ENCODE measurements around the gene PTGDR2.

The PTGDR2 gene

DNA sequence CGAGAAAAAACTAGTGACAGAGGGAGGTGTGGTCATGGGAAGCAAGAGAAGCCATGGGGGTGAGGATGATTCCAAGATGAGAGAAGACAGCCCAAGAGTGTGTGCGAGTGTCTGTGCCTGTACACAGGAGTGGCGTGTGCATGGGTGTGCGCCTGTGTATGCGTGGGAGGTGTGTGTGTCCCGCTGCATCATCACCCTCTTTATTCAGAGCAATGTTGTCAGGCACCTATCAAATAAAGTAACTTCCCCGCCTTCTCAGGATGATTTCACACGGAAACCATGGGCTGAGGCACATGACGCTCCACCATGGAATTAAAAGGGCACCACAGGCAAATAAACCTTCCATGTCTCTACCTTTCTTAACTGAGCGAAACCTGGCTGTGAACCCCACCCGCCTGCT is 46.1 kb downstream of the PTGDR2 start:
- DNase-seq (ENCODE audit: low spot score): no peak

DNA sequence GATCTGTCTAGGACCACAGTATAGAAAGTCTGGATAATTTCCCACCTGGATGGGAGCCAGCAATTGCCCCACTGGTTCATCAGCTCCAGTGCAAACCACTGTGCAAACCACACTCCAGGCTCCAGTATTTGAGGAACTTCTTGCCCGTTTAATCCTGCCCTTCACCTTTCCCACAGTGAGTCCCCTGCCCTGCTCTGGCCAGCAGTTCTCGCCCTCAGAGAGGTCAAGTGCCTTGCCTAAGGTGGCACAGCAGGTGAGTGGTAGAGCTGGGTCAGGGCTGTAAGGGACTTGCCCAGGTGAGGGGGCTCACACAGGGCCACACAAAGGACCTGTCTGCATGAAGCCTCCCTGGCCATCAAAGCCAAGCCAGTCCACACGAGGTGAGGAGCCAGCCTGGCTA is 46.5 kb downstream of the PTGDR2 start:
- no peak for DNase-seq (ENCODE audit: low spot score)

DNA sequence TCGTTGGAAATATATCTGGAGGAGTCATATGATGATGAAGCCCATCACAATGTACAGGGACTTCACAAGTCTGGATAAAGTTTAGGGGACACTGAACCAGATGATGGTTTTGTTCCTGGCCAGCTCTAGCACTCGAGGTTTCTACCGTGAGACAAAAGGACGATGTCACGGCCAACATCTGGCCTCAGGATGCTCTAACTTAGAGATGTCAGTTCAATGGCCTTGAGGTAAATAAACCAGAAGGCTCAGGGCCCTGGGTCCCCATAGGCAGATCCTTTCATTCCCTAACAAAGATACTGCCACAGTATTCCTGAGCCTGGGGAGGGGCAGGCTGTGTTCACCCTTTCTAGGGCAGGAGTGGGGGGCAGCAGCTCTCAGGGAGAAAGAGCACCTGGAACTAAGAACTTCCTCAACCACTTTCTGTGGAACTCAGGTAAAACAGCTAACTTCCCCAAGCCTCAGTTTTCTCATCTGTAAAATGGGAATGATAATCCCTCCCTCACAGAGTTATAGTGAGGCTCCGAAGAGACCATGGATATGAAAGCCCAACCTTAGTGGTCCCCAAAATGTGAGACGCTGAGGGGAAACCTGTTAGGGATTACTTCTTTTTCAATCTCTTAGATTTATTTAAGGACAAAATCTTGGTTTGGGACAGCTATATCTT is 52.3 kb downstream of the PTGDR2 start:
- no peak for DNase-seq (ENCODE audit: low spot score)

DNA sequence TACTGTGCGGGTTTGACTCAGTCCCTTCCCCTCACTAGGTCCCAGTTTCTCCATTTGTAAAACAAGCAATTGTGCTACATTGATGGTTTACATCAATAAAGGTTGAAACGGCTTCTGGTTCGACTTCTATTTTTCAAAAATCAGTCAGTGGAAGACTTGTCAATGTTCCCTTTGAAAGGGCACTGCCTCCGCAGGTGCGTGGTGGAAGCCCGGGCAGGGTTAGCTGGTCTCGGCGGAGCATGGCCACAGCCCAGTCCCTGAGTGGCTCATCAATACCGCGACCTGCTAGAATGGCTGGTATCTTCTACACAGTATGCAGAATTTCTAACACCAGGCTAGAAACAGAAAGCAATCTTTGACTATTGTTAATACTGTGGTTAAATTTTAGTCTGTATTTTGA is 54.6 kb downstream of the PTGDR2 start:
- DNase-seq (ENCODE audit: low spot score): no peak
